ENCODE data around the gene IZUMO2. TPM values are rescaled to one million over a fixed set of nuclear protein-coding genes. Genes with fewer than 3 reads are reported as not detected.

Gene IZUMO2
- total RNA-seq, 1 experiment from 2014 or later: not detected

DNA sequence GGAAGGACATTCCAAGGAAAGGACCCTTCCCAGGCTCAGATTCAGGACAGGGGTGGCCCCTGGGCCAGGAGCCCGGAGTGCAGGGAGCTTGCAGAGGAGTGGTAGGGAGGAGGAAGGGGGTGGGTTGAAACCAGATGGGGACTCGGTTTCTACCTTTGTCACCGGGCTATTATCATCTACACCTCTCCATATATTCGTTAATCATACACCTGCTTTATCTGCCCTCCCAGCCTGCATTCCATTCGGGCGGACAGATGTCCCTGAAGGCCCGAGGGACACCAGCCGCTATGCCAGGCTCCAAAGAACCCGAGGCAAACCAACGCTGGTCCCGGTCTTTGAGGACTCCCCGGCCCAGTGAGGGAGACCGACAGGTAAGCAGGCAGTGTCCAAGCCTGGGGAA, 24.9 kb upstream of the IZUMO2 start:
- H3K4me1 ChIP-seq (ENCODE audit: control insufficient read depth, insufficient read depth, low read length): no peaks in the 10 kb centered on the region
- DNase-seq (ENCODE audit: low read depth, low spot score) (no peak), ATAC-seq (no peak)
- CTCF ChIA-PET: no interaction called here
- no peaks in the 10 kb centered on the region for H3K9me3 ChIP-seq (ENCODE audit: control insufficient read depth, insufficient read depth, low read depth, low read length)
- POLR2A ChIA-PET: no interaction called here
- no peak for TF ChIP-seq TCF7L2 (IDR thresholded peaks at IDR 0.05; ENCODE audit: low read depth, low read length)
- TF ChIP-seq, protein P1, sequence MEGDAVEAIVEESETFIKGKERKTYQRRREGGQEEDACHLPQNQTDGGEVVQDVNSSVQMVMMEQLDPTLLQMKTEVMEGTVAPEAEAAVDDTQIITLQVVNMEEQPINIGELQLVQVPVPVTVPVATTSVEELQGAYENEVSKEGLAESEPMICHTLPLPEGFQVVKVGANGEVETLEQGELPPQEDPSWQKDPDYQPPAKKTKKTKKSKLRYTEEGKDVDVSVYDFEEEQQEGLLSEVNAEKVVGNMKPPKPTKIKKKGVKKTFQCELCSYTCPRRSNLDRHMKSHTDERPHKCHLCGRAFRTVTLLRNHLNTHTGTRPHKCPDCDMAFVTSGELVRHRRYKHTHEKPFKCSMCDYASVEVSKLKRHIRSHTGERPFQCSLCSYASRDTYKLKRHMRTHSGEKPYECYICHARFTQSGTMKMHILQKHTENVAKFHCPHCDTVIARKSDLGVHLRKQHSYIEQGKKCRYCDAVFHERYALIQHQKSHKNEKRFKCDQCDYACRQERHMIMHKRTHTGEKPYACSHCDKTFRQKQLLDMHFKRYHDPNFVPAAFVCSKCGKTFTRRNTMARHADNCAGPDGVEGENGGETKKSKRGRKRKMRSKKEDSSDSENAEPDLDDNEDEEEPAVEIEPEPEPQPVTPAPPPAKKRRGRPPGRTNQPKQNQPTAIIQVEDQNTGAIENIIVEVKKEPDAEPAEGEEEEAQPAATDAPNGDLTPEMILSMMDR (IDR thresholded peaks at IDR 0.05): no peak
- no peak for TF ChIP-seq POLR2AphosphoS5 (IDR thresholded peaks at IDR 0.05; ENCODE audit: low read depth, low read length)
- TF ChIP-seq, protein P2, sequence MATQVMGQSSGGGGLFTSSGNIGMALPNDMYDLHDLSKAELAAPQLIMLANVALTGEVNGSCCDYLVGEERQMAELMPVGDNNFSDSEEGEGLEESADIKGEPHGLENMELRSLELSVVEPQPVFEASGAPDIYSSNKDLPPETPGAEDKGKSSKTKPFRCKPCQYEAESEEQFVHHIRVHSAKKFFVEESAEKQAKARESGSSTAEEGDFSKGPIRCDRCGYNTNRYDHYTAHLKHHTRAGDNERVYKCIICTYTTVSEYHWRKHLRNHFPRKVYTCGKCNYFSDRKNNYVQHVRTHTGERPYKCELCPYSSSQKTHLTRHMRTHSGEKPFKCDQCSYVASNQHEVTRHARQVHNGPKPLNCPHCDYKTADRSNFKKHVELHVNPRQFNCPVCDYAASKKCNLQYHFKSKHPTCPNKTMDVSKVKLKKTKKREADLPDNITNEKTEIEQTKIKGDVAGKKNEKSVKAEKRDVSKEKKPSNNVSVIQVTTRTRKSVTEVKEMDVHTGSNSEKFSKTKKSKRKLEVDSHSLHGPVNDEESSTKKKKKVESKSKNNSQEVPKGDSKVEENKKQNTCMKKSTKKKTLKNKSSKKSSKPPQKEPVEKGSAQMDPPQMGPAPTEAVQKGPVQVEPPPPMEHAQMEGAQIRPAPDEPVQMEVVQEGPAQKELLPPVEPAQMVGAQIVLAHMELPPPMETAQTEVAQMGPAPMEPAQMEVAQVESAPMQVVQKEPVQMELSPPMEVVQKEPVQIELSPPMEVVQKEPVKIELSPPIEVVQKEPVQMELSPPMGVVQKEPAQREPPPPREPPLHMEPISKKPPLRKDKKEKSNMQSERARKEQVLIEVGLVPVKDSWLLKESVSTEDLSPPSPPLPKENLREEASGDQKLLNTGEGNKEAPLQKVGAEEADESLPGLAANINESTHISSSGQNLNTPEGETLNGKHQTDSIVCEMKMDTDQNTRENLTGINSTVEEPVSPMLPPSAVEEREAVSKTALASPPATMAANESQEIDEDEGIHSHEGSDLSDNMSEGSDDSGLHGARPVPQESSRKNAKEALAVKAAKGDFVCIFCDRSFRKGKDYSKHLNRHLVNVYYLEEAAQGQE (IDR thresholded peaks at IDR 0.05; ENCODE audit: insufficient read depth in 1 of 2, low read depth in 2 of 2, low read length in 1 of 2): no peak
- TF ChIP-seq SIN3A (IDR thresholded peaks at IDR 0.05; ENCODE audit: borderline replicate concordance, insufficient read depth, low read depth, low read length): no peak
- no peak overlapping the region for H3K4me3 ChIP-seq (ENCODE audit: low read depth in 2 of 2, low read length in 2 of 2)
- H3K27me3 ChIP-seq (ENCODE audit: control insufficient read depth, insufficient read depth, low read length): no peaks in the 10 kb centered on the region
- intact Hi-C loops (cut with micrococcal nuclease; ENCODE audit: unreplicated experiment): no loop called here
- in situ Hi-C loops (cut with HindIII; ENCODE audit: low pct_unique_long_range_greater_than_20kb, low sequenced_read_pairs): no loop called here
- no peak overlapping the region for H3K27ac ChIP-seq (ENCODE audit: low read length)
- no TSS peak for BruUV-seq (replicated peaks)
- no peaks in the 10 kb centered on the region for H3K36me3 ChIP-seq (ENCODE audit: control insufficient read depth, insufficient read depth, low read length)

DNA sequence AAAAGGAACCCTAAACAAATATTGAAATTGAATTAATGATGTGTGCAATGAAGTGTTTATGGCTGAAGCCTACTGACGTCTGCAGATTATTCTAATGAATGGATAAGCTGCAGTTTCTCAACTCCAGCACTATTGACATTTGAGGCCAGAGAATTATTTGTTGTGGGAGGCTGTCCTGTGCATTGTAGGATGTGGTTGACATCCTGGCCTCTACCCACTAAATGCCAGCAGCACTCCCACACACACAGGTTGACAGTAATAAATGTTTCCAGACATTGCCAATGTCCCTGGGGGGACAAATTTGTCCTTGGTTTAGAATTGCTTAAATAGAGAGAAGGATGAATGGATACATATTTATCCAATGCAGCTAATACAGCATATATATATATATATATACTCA, 21.1 kb upstream of the IZUMO2 start:
- Histone ChIP-seq H3K9me3 (ENCODE audit: control insufficient read depth, insufficient read depth, low read depth, low read length) (no peaks in the 10 kb centered on the region), H3K4me3 (ENCODE audit: low read depth in 2 of 2, low read length in 2 of 2) (no peak overlapping the region), H3K27ac (ENCODE audit: low read length) (no peak overlapping the region), H3K27me3 (ENCODE audit: control insufficient read depth, insufficient read depth, low read length) (no peaks in the 10 kb centered on the region), H3K4me1 (ENCODE audit: control insufficient read depth, insufficient read depth, low read length) (no peaks in the 10 kb centered on the region), H3K36me3 (ENCODE audit: control insufficient read depth, insufficient read depth, low read length) (no peaks in the 10 kb centered on the region)
- in situ Hi-C loops (cut with HindIII; ENCODE audit: low pct_unique_long_range_greater_than_20kb, low sequenced_read_pairs) (no loop called here), intact Hi-C loops (cut with micrococcal nuclease; ENCODE audit: unreplicated experiment) (no loop called here)
- TF ChIP-seq TCF7L2 (IDR thresholded peaks at IDR 0.05; ENCODE audit: low read depth, low read length) (no peak), POLR2AphosphoS5 (IDR thresholded peaks at IDR 0.05; ENCODE audit: low read depth, low read length) (no peak), SIN3A (IDR thresholded peaks at IDR 0.05; ENCODE audit: borderline replicate concordance, insufficient read depth, low read depth, low read length) (no peak)
- TF ChIP-seq, protein P2 (IDR thresholded peaks at IDR 0.05; ENCODE audit: insufficient read depth in 1 of 2, low read depth in 2 of 2, low read length in 1 of 2): no peak
- TF ChIP-seq, protein P1 (IDR thresholded peaks at IDR 0.05): no peak
- ATAC-seq: no peak
- DNase-seq (ENCODE audit: low read depth, low spot score): no peak
- no TSS peak for BruUV-seq (replicated peaks)
- CTCF ChIA-PET: no interaction called here
- POLR2A ChIA-PET: no interaction called here

All from Panc1 (cell line).